ENCODE results near the gene RAMP2.

Gene RAMP2

DNA sequence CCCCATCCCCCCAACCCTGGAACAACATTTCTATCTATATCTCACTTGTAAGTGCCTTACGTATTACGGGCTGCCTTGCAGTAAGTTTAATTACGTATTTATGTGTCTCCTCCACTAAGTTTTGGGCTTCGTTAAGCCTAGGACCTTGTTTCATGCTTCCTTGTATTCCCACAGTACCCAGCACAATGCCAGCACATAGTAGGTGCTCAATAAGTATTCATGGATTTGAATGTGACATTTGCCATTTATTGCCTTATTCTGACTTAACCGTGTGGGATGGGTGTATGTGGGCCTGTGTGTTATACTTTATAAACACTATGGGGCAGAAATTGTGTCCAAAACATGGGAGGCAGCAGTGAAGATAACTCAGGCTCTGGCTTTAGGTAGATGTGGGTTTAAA is 31.5 kb downstream of the RAMP2 start:
- Histone ChIP-seq H3K4me1 (ENCODE audit: control insufficient read depth in 1 of 2, insufficient read depth in 2 of 2, low read length in 2 of 2) (peaks cover 20 to 22% of the 10 kb centered on the region in 2 donors), H3K27ac (ENCODE audit: low read depth, low read length) (no peak overlapping the region), H3K9ac (ENCODE audit: low read depth in 1 of 2, low read length in 2 of 2) (no peak overlapping the region), H3K4me3 (ENCODE audit: low read depth in 1 of 2, low read length in 2 of 2) (no peak overlapping the region), H3K36me3 (ENCODE audit: control insufficient read depth in 1 of 2, insufficient read depth in 2 of 2, low read length in 2 of 2) (peaks cover 7 to 10% of the 10 kb centered on the region in 2 donors), H3K27me3 (ENCODE audit: control insufficient read depth in 1 of 2, insufficient read depth in 2 of 2, low read length in 2 of 2) (no peaks in the 10 kb centered on the region), H3K9me3 (ENCODE audit: control insufficient read depth in 1 of 2, low read length in 2 of 2) (no peaks in the 10 kb centered on the region)

DNA sequence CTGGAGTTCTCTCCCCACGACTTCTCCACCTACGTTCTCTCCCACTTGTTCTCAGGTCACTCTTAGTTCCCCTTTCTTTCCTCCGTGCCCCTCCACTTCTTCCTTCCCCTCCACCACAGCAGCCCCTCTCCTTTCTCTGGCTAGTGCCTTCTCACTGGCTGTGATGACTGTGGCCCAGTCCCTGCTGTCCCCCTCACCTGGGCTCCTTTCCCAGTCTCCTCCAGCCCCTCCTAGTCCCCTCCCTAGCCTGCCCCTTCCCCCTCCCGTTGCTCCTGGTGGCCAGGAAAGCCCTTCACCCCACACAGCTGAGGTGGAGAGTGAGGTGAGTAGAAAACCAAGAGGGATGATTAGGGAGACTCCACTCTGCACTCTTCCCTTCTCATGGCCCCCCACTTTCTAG is 34.0 kb downstream of the RAMP2 start:
- peaks cover 20 to 29% of the 10 kb centered on the region in 2 donors for H3K4me1 ChIP-seq (ENCODE audit: control insufficient read depth in 1 of 2, insufficient read depth in 2 of 2, low read length in 2 of 2)
- H3K4me3 ChIP-seq (ENCODE audit: low read depth in 1 of 2, low read length in 2 of 2): no peak overlapping the region
- H3K9ac ChIP-seq (ENCODE audit: low read depth in 1 of 2, low read length in 2 of 2): peak overlapping the region in 1 of 2 donors; percentile 14
- peaks cover 7 to 10% of the 10 kb centered on the region in 2 donors for H3K36me3 ChIP-seq (ENCODE audit: control insufficient read depth in 1 of 2, insufficient read depth in 2 of 2, low read length in 2 of 2)
- H3K27ac ChIP-seq (ENCODE audit: low read depth, low read length): no peak overlapping the region
- H3K27me3 ChIP-seq (ENCODE audit: control insufficient read depth in 1 of 2, insufficient read depth in 2 of 2, low read length in 2 of 2): no peaks in the 10 kb centered on the region
- H3K9me3 ChIP-seq (ENCODE audit: control insufficient read depth in 1 of 2, low read length in 2 of 2): no peaks in the 10 kb centered on the region

DNA sequence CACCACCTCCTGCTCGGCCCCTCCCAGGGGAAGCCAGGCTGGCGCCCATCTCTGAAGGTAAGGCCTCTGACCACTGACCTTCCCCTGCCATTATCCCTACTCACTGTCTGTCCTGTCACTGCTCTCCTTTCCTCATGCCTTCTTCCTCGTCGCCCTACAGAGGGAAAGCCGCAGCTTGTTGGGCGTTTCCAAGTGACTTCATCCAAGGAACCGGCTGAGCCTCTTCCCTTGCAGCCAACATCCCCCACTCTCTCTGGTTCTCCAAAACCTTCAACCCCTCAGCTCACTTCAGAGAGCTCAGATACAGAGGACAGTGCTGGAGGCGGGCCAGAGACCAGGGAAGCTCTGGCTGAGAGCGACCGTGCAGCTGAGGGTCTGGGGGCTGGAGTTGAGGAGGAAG is 34.4 kb downstream of the RAMP2 start:
- Histone ChIP-seq H3K27me3 (ENCODE audit: control insufficient read depth in 1 of 2, insufficient read depth in 2 of 2, low read length in 2 of 2) (no peaks in the 10 kb centered on the region), H3K27ac (ENCODE audit: low read depth, low read length) (no peak overlapping the region), H3K9me3 (ENCODE audit: control insufficient read depth in 1 of 2, low read length in 2 of 2) (no peaks in the 10 kb centered on the region), H3K36me3 (ENCODE audit: control insufficient read depth in 1 of 2, insufficient read depth in 2 of 2, low read length in 2 of 2) (peaks cover 7 to 10% of the 10 kb centered on the region in 2 donors), H3K4me1 (ENCODE audit: control insufficient read depth in 1 of 2, insufficient read depth in 2 of 2, low read length in 2 of 2) (peaks cover 20 to 29% of the 10 kb centered on the region in 2 donors), H3K4me3 (ENCODE audit: low read depth in 1 of 2, low read length in 2 of 2) (no peak overlapping the region), H3K9ac (ENCODE audit: low read depth in 1 of 2, low read length in 2 of 2) (peak overlapping the region in 1 of 2 donors; percentile 14)

DNA sequence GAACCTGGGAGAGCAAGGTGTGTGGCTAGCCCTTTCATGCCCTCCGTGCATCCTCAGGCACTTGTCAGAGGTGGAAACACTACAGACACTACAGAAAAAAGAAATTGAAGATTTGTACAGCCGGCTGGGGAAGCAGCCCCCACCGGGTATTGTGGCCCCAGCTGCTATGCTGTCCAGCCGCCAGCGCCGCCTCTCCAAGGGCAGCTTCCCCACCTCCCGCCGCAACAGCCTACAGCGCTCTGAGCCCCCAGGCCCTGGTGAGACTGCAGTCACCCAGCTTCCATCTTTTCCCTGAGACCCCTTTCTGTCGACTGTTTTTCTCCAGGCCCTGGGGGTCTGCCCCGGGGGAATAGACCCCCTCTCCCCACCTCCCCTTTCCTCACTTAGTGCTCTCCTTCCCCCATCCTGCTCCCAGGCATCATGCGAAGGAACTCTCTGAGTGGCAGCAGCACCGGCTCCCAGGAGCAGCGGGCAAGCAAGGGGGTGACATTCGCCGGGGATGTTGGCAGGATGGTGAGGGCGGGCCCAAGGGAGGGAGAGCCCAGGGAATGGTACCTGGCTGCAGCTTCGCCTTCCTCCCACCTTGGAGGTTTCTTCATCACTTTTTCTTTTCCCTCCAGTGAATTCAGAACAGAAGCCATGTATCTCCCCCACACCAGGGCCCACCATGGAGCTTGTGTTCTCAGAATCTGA is 35.2 kb downstream of the RAMP2 start:
- Histone ChIP-seq H3K36me3 (ENCODE audit: control insufficient read depth in 1 of 2, insufficient read depth in 2 of 2, low read length in 2 of 2) (peaks cover 7 to 10% of the 10 kb centered on the region in 2 donors), H3K9me3 (ENCODE audit: control insufficient read depth in 1 of 2, low read length in 2 of 2) (no peaks in the 10 kb centered on the region), H3K4me1 (ENCODE audit: control insufficient read depth in 1 of 2, insufficient read depth in 2 of 2, low read length in 2 of 2) (peaks cover 20 to 29% of the 10 kb centered on the region in 2 donors), H3K9ac (ENCODE audit: low read depth in 1 of 2, low read length in 2 of 2) (peak overlapping the region in 1 of 2 donors; percentile 98), H3K27ac (ENCODE audit: low read depth, low read length) (peak overlapping the region; percentile 71), H3K27me3 (ENCODE audit: control insufficient read depth in 1 of 2, insufficient read depth in 2 of 2, low read length in 2 of 2) (no peaks in the 10 kb centered on the region), H3K4me3 (ENCODE audit: low read depth in 1 of 2, low read length in 2 of 2) (peak overlapping the region; percentile 24 to 93)

DNA sequence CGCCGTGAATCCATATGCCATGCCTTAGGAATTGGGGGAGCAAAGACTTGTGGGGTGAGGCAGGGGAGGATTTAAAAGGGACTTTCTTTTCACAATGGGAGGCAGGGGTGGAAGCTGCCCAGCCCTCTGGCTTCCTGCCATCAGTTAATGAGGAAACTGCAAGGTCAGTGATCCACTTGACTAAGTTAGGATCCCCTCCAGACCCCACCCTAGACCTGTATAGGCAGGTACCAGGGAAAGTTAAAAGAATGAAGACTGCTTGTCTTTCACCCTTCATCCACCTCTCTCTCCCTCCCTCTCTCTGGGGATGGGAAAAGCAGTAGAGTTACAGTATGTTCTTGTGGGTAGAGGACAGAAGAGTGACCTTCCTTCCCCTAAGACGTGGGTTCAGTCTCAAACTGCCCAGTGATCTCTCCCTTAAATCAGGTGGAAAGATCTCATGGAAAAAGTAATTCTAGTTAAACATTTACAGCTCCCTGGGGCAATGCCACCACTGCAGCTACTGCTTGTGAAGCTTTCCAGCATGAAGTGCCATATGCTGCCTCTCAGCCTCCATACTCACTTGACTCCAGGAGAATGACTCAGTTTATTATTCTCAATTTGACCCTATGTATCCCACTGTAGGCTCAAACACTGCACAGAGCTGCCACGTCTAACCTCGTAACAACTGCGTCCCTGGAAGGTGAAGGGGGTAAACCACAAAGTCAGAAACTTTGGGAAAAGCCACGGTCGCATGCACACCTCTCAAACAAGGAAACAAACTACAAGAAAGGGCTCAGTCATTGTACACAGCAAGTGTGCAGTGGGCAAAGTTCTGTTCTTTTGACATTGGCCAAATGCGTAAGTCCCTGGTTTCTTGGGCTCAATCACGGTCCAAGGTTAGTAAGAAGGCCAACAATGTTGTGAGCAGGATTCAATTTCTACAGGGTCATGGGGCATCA is 36.3 kb downstream of the RAMP2 start:
- peak overlapping the region; percentile 72 for H3K27ac ChIP-seq (ENCODE audit: low read depth, low read length)
- H3K9me3 ChIP-seq (ENCODE audit: control insufficient read depth in 1 of 2, low read length in 2 of 2): no peaks in the 10 kb centered on the region
- H3K27me3 ChIP-seq (ENCODE audit: control insufficient read depth in 1 of 2, insufficient read depth in 2 of 2, low read length in 2 of 2): no peaks in the 10 kb centered on the region
- peaks cover 7 to 10% of the 10 kb centered on the region in 2 donors for H3K36me3 ChIP-seq (ENCODE audit: control insufficient read depth in 1 of 2, insufficient read depth in 2 of 2, low read length in 2 of 2)
- peaks cover 20 to 29% of the 10 kb centered on the region in 2 donors for H3K4me1 ChIP-seq (ENCODE audit: control insufficient read depth in 1 of 2, insufficient read depth in 2 of 2, low read length in 2 of 2)
- H3K9ac ChIP-seq (ENCODE audit: low read depth in 1 of 2, low read length in 2 of 2): peak overlapping the region; percentile 87 to 98
- peak overlapping the region; percentile 93 to 95 for H3K4me3 ChIP-seq (ENCODE audit: low read depth in 1 of 2, low read length in 2 of 2)

DNA sequence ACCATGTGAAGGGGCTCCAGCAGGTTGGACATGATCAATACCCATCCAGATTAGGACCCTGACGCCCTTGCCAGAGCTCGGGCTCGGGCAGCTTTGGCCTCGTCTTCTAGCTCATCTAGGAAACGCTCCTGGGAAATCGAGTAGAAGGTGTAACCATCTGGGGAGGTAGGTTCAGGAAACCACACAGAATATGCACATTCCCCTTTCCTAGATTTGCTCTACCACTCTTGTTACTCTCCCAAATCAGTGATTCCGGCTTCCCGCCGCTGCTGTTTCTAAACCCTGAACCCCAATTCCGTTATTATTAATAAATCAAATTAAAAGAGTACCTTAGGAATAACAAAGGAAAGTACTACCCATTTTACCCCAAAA is 37.0 kb downstream of the RAMP2 start:
- Histone ChIP-seq H3K4me3 (ENCODE audit: low read depth in 1 of 2, low read length in 2 of 2) (peak overlapping the region; percentile 93 to 95), H3K36me3 (ENCODE audit: control insufficient read depth in 1 of 2, insufficient read depth in 2 of 2, low read length in 2 of 2) (peaks cover 7 to 10% of the 10 kb centered on the region in 2 donors), H3K4me1 (ENCODE audit: control insufficient read depth in 1 of 2, insufficient read depth in 2 of 2, low read length in 2 of 2) (peaks cover 23 to 30% of the 10 kb centered on the region in 2 donors), H3K27me3 (ENCODE audit: control insufficient read depth in 1 of 2, insufficient read depth in 2 of 2, low read length in 2 of 2) (no peaks in the 10 kb centered on the region), H3K27ac (ENCODE audit: low read depth, low read length) (peak overlapping the region; percentile 72), H3K9ac (ENCODE audit: low read depth in 1 of 2, low read length in 2 of 2) (peak overlapping the region; percentile 87 to 98), H3K9me3 (ENCODE audit: control insufficient read depth in 1 of 2, low read length in 2 of 2) (no peaks in the 10 kb centered on the region)

DNA sequence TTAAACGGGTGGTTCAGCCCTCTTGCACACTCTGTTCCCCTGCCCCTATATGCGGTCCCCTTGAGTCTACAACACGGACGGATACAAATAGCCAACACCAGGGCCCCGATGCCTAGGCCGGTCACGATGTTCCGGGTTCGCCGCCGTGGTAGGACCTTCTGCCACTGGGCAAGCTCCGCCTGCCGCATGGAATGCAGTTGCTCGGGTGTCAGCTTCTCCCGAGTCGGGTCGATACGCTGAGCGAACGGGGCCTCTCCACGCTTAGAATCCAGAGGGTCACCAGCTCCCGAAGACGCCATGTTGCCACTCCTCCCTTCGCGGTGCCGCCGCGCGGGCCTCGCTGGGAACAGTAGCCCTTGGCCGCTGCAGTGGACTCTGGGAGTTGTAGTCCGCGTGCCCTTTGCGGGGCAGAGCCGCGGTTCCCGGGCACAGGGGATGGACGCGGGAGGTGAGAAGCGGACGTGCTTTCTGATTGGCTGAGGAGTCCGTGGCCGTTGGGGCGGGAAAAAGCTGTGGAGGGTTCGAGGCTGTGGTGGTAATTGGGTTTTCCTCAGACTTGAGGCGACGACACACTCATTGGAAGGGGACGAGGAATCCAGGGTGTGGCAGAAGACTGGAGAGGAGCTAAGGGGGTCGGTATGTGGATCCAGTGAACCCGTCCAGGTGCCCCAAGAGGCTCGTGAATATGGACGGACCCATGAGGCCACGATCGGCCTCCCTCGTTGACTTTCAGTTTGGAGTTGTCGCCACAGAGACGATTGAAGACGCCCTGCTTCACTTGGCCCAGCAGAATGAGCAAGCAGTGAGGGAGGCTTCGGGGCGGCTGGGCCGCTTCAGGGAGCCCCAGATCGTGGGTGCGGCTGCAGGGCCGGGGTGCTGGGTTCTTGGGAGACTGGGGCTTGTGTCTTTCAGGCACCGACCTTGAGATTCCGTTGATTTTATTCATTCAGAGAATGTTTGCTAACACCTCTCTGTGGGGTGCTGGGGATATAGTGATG is 37.7 kb downstream of the RAMP2 start, which contains the start of the genes CNTD1 and COA3:
Gene CNTD1 (plus strand): TSS at position 479 of the 998 bp plus-strand sequence. CDS start 207 bp downstream, at position 686.
Gene COA3 (minus strand): TSS at position 322 of the 998 bp plus-strand sequence. CDS start 23 bp downstream, at position 299.
- no peaks in the 10 kb centered on the region for H3K9me3 ChIP-seq (ENCODE audit: control insufficient read depth in 1 of 2, low read length in 2 of 2)
- peaks cover 7 to 10% of the 10 kb centered on the region in 2 donors for H3K36me3 ChIP-seq (ENCODE audit: control insufficient read depth in 1 of 2, insufficient read depth in 2 of 2, low read length in 2 of 2)
- H3K27me3 ChIP-seq (ENCODE audit: control insufficient read depth in 1 of 2, insufficient read depth in 2 of 2, low read length in 2 of 2): no peaks in the 10 kb centered on the region
- H3K9ac ChIP-seq (ENCODE audit: low read depth in 1 of 2, low read length in 2 of 2): peak within 1 kb of the TSS; percentile 87 to 98
- peaks cover 26 to 34% of the 10 kb centered on the region in 2 donors for H3K4me1 ChIP-seq (ENCODE audit: control insufficient read depth in 1 of 2, insufficient read depth in 2 of 2, low read length in 2 of 2)
- H3K4me3 ChIP-seq (ENCODE audit: low read depth in 1 of 2, low read length in 2 of 2): peak within 1 kb of the TSS; percentile 93 to 95
- H3K27ac ChIP-seq (ENCODE audit: low read depth, low read length): peak within 1 kb of the TSS; percentile 72

DNA sequence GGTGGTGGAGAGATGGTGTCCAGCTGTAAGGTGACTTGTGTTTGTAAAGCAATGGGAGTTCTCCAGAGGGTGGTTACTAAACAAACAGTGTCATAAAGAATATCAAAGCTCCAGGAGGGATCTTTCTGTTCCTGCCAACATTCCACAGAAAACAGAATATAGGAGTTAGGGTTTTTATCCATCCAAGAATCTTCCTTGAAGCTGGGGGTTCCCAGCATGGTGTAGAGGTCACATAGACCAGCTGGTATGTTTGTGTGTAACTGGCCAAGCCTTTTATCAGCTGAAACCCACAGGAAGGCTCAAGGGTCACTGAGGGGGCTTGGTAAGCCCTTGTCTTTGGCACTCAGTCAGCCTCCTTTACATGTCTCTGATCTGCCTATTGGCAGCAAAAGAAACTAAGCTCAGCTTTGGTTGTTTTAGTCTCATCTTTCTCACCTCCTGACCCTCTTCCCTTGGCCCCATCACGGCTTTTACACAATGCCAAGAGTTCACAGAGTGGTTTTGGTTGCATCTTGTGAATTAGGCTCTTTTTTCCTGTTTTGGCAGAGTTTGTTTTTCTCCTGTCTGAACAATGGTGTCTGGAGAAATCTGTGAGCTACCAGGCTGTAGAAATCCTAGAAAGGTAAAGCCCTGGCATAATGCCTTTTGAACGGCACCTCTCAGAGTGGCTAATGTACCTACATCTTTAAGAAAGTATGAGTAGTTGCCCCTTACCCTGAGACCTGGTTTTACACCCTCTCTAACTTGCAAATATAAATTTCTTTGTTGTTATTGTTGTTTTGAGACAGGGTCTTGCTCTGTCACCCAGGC is 42.3 kb downstream of the RAMP2 start:
- Histone ChIP-seq H3K4me1 (ENCODE audit: control insufficient read depth in 1 of 2, insufficient read depth in 2 of 2, low read length in 2 of 2) (peaks cover 14 to 27% of the 10 kb centered on the region in 2 donors), H3K27ac (ENCODE audit: low read depth, low read length) (no peak overlapping the region), H3K9ac (ENCODE audit: low read depth in 1 of 2, low read length in 2 of 2) (no peak overlapping the region)

More for the DNA sequence above, 42.3 kb downstream of the RAMP2 start:
- Histone ChIP-seq H3K4me3 (ENCODE audit: low read depth in 1 of 2, low read length in 2 of 2) (no peak overlapping the region), H3K27me3 (ENCODE audit: control insufficient read depth in 1 of 2, insufficient read depth in 2 of 2, low read length in 2 of 2) (no peaks in the 10 kb centered on the region), H3K36me3 (ENCODE audit: control insufficient read depth in 1 of 2, insufficient read depth in 2 of 2, low read length in 2 of 2) (no peaks in the 10 kb centered on the region), H3K9me3 (ENCODE audit: control insufficient read depth in 1 of 2, low read length in 2 of 2) (no peaks in the 10 kb centered on the region)
